ENCODE measurements around the gene NRXN2. TPM values are rescaled to one million over a fixed set of nuclear protein-coding genes. Genes with fewer than 3 reads are reported as not detected.
A peak's percentile ranks its signal among the peaks of the same experiment; 100 is the strongest.

Gene NRXN2
- total RNA-seq, 1 donor: 5.2 TPM

DNA sequence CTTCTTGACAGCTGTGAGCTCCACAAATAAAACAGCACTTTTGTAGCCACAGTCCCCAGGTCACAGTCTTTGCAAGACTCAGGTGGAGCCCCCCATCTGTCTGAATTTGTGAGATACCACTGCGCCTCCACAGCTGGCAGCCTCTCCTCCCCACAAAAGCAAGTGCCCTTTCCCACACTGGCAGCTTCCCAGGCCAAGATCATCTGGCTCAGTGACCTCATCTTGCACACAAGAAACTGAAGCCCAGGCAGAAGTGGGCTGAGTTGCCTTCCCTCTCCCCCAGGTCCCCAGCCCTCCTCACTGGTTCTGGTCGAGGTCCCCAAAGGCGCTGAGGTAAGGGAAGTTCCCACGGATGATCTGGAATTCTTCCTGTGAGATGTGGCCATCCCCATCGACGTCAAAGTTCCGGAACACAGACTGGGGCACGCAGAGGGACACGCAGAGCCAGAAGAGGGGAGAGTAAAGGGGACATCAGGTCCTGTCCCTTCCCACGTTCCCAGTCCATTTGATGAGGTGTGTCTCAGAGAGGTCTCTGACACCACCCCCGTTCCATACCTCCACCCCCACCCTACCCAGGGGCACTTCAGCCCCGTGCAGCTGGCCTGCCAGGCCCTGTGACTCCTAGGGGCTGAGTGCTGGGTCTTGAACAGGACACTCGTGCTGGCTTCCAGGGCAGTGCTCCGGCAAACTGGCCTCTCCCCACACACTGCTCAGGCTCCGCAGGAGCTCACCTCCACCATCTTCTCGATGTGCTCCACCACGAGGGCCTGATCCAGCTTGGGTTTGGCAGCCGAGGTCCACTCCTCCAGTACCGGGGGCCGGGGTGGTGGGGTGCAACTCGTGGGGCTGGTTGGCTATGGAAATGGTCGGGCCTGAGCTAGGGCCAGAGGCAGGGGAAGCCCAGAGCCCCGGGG is 12.1 kb upstream of the NRXN2 start:
- DNase-seq (ENCODE audit: low read depth): peak; percentile 9
- TF ChIP-seq CTCF (IDR thresholded peaks at IDR 0.05; ENCODE audit: insufficient read depth, low read depth, low read length): no peak
- no peak overlapping the region for H3K4me3 ChIP-seq (ENCODE audit: low read depth, low read length)

- H3K4me3 ChIP-seq (ENCODE audit: low read depth, low read length): no peak overlapping the region
- no peak for DNase-seq (ENCODE audit: low read depth)
- TF ChIP-seq CTCF (IDR thresholded peaks at IDR 0.05; ENCODE audit: insufficient read depth, low read depth, low read length): no peak
These were observed 8.6 kb upstream of the NRXN2 start for GRCh38 chr11:64731601-64732000.

- no peak for TF ChIP-seq CTCF (IDR thresholded peaks at IDR 0.05; ENCODE audit: insufficient read depth, low read depth, low read length)
- no peak for DNase-seq (ENCODE audit: low read depth)
- H3K4me3 ChIP-seq (ENCODE audit: low read depth, low read length): no peak overlapping the region
These were observed 6.9 kb upstream of the NRXN2 start for GRCh38 chr11:64729851-64730382.

DNA sequence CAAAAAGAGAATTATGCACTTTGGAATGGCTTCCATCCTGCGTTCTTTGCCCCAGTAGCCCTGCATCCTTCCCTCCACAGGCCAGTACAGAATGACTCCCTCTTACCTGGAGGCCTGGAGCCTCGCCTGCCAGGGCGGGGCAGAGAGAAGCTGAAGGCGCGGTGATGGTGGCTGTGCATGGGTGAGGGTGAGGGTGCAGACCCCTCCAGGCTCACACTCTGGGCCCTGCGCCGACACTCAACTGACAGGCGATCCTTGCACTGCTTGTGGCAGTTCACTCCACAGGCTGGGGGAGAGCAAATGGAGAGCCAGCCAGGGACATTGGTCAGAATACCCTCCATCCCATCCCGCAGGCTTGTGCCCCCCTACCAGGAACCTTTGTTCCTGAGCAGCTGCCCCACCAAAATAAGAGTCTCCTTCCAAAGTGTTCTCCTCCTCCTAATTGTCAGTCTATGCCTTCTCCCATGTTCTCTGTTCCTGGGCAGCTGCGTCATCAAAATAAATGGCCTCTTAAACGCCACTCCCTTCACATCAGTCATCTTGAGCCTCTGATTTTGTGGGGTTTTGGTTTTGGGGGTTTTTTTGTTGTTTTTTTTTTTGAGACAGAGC is 5.9 kb upstream of the NRXN2 start:
- TF ChIP-seq CTCF (IDR thresholded peaks at IDR 0.05; ENCODE audit: insufficient read depth, low read depth, low read length): no peak
- H3K4me3 ChIP-seq (ENCODE audit: low read depth, low read length): no peak overlapping the region
- DNase-seq (ENCODE audit: low read depth): no peak

GRCh38 chr11:64726867-64727530 is 4.0 kb upstream of the NRXN2 start:
- no peak for DNase-seq (ENCODE audit: low read depth)
- no peak for TF ChIP-seq CTCF (IDR thresholded peaks at IDR 0.05; ENCODE audit: insufficient read depth, low read depth, low read length)
- no peak overlapping the region for H3K4me3 ChIP-seq (ENCODE audit: low read depth, low read length)

GRCh38 chr11:64726211-64726641 is 3.2 kb upstream of the NRXN2 start:
- TF ChIP-seq CTCF (IDR thresholded peaks at IDR 0.05; ENCODE audit: insufficient read depth, low read depth, low read length): no peak
- no peak overlapping the region for H3K4me3 ChIP-seq (ENCODE audit: low read depth, low read length)
- no peak for DNase-seq (ENCODE audit: low read depth)
